ENCODE measurements around the gene ANKDD1B. TPM values are rescaled to one million over a fixed set of nuclear protein-coding genes. Genes with fewer than 3 reads are reported as not detected.
"Not testable (repeated sequence)": the region's sequence is repeated elsewhere in the genome, so short reads cannot be mapped to it uniquely, and the experiment has no call there.

The ANKDD1B gene
- total RNA-seq, 1 experiment from 2014 or later: 0.10 TPM

- no peaks in the 10 kb centered on the region for H3K27me3 ChIP-seq (ENCODE audit: control insufficient read depth, insufficient read depth, low read length)
- H3K4me1 ChIP-seq (ENCODE audit: control insufficient read depth, insufficient read depth, low read length): no peaks in the 10 kb centered on the region; the same call in 1 of the 2 replicates
- in situ Hi-C loops (cut with HindIII; ENCODE audit: low pct_unique_long_range_greater_than_20kb, low sequenced_read_pairs): no loop called here
- CTCF ChIA-PET: no interaction called here
- POLR2A ChIA-PET: no interaction called here
- H3K27ac ChIP-seq (ENCODE audit: low read length): no peak overlapping the region
- H3K9me3 ChIP-seq (ENCODE audit: control insufficient read depth, insufficient read depth, low read depth, low read length): no peaks in the 10 kb centered on the region
- H3K4me3 ChIP-seq (ENCODE audit: low read depth in 2 of 2, low read length in 2 of 2): no peak overlapping the region
- ATAC-seq (no peak), DNase-seq (ENCODE audit: low read depth, low spot score) (no peak)
- intact Hi-C loops (cut with micrococcal nuclease; ENCODE audit: unreplicated experiment): no loop called here
- peaks cover 5% of the 10 kb centered on the region; the same call in 1 of the 2 replicates for H3K36me3 ChIP-seq (ENCODE audit: control insufficient read depth, insufficient read depth, low read length)
- TF ChIP-seq TCF7L2 (IDR thresholded peaks at IDR 0.05; ENCODE audit: low read depth, low read length) (no peak), POLR2AphosphoS5 (IDR thresholded peaks at IDR 0.05; ENCODE audit: low read depth, low read length) (no peak), SIN3A (IDR thresholded peaks at IDR 0.05; ENCODE audit: borderline replicate concordance, insufficient read depth, low read depth, low read length) (no peak), REST (IDR thresholded peaks at IDR 0.05; ENCODE audit: insufficient read depth in 1 of 2, low read depth in 2 of 2, low read length in 1 of 2) (no peak)
- TF ChIP-seq, protein P1, sequence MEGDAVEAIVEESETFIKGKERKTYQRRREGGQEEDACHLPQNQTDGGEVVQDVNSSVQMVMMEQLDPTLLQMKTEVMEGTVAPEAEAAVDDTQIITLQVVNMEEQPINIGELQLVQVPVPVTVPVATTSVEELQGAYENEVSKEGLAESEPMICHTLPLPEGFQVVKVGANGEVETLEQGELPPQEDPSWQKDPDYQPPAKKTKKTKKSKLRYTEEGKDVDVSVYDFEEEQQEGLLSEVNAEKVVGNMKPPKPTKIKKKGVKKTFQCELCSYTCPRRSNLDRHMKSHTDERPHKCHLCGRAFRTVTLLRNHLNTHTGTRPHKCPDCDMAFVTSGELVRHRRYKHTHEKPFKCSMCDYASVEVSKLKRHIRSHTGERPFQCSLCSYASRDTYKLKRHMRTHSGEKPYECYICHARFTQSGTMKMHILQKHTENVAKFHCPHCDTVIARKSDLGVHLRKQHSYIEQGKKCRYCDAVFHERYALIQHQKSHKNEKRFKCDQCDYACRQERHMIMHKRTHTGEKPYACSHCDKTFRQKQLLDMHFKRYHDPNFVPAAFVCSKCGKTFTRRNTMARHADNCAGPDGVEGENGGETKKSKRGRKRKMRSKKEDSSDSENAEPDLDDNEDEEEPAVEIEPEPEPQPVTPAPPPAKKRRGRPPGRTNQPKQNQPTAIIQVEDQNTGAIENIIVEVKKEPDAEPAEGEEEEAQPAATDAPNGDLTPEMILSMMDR (IDR thresholded peaks at IDR 0.05): no peak
- no TSS peak for BruUV-seq (replicated peaks)
These were observed 36.5 kb upstream of the ANKDD1B start for GRCh38 chr5:75574791-75575190.

DNA sequence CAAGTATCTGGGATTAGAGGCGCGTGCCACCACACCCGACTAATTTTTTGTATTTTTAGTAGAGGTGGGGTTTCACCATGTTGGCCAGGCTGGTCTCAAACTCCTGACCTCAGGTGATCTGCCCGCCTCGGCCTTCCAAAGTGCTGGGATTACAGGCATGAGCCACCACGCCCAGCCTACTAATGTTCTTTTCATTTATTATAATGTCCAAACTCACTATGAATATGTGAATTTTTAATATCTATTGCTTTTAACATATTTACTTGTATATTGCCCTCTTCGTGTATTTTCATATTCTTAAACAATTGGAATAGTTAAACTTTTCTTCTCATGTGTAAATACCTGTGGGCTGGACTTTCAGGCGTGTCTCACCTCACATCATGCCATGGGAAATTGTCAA, 33.0 kb upstream of the ANKDD1B start:
- H3K27me3 ChIP-seq (ENCODE audit: control insufficient read depth, insufficient read depth, low read length); in situ Hi-C loops (cut with HindIII; ENCODE audit: low pct_unique_long_range_greater_than_20kb, low sequenced_read_pairs); intact Hi-C loops (cut with micrococcal nuclease; ENCODE audit: unreplicated experiment); H3K4me1 ChIP-seq (ENCODE audit: control insufficient read depth, insufficient read depth, low read length); H3K27ac ChIP-seq (ENCODE audit: low read length); DNase-seq (ENCODE audit: low read depth, low spot score); ATAC-seq; CTCF ChIA-PET; POLR2A ChIA-PET; H3K9me3 ChIP-seq (ENCODE audit: control insufficient read depth, insufficient read depth, low read depth, low read length); H3K4me3 ChIP-seq (ENCODE audit: low read depth in 2 of 2, low read length in 2 of 2); BruUV-seq (replicated peaks): not testable (repeated sequence)
- peaks cover 21% of the 10 kb centered on the region for H3K36me3 ChIP-seq (ENCODE audit: control insufficient read depth, insufficient read depth, low read length)

DNA sequence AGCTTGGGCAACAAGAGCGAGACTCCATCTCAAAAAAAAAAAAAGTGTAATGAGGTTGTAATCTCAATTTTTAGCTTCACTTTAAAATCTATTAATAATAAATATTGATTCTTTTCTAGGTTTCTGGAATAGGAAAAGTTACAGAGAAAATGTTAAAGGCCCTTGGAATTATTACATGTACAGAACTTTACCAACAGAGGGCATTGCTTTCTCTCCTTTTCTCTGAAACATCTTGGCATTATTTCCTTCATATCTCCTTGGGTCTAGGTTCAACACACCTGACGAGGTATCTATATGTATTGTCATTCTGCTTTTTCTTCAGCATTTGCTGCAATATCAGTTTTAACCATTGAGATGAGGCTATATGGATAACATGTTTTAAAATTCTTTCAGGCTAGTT, 26.6 kb upstream of the ANKDD1B start:
- H3K27me3 ChIP-seq (ENCODE audit: control insufficient read depth, insufficient read depth, low read length): no peaks in the 10 kb centered on the region
- no peak overlapping the region for H3K4me3 ChIP-seq (ENCODE audit: low read depth in 2 of 2, low read length in 2 of 2)
- ChIA-PET CTCF (no interaction called here), POLR2A (no interaction called here)
- intact Hi-C loops (cut with micrococcal nuclease; ENCODE audit: unreplicated experiment): loop anchor here (5.0 kb wide), 1 partner anchor 98 kb away; no protein-coding TSS in a partner anchor
- H3K27ac ChIP-seq (ENCODE audit: low read length): no peak overlapping the region
- in situ Hi-C loops (cut with HindIII; ENCODE audit: low pct_unique_long_range_greater_than_20kb, low sequenced_read_pairs): no loop called here
- DNase-seq (ENCODE audit: low read depth, low spot score) (no peak), ATAC-seq (no peak)
- H3K36me3 ChIP-seq (ENCODE audit: control insufficient read depth, insufficient read depth, low read length): peaks cover 20% of the 10 kb centered on the region
- no peaks in the 10 kb centered on the region for H3K9me3 ChIP-seq (ENCODE audit: control insufficient read depth, insufficient read depth, low read depth, low read length)
- H3K4me1 ChIP-seq (ENCODE audit: control insufficient read depth, insufficient read depth, low read length): no peaks in the 10 kb centered on the region
- BruUV-seq (replicated peaks): no TSS peak
- TF ChIP-seq REST (IDR thresholded peaks at IDR 0.05; ENCODE audit: insufficient read depth in 1 of 2, low read depth in 2 of 2, low read length in 1 of 2) (no peak), TCF7L2 (IDR thresholded peaks at IDR 0.05; ENCODE audit: low read depth, low read length) (no peak), POLR2AphosphoS5 (IDR thresholded peaks at IDR 0.05; ENCODE audit: low read depth, low read length) (no peak), SIN3A (IDR thresholded peaks at IDR 0.05; ENCODE audit: borderline replicate concordance, insufficient read depth, low read depth, low read length) (no peak)
- TF ChIP-seq, protein P1 (IDR thresholded peaks at IDR 0.05): peak; percentile 35; the same call in 1 of the 2 replicates

Data from Panc1 (cell line).